ENCODE measurements around the gene KLC4. TPM values are rescaled to one million over a fixed set of nuclear protein-coding genes. Genes with fewer than 3 reads are reported as not detected.

Gene KLC4
- total RNA-seq, 1 experiment from 2014 or later, result 17.5 TPM

GRCh38 chr6:43077333-43077809, 17.9 kb downstream of the KLC4 start:
- no TSS peak for BruUV-seq (replicated peaks)
- Histone ChIP-seq H3F3A (ENCODE audit: low read length, unreplicated experiment) (no peaks in the 10 kb centered on the region), H3K4me1 (ENCODE audit: insufficient read depth, low read length) (peaks cover 10% of the 10 kb centered on the region; the same call in 1 of the 2 replicates), H3K79me2 (ENCODE audit: low read length) (peaks cover 52% of the 10 kb centered on the region), H4K20me1 (ENCODE audit: low read length) (no peaks in the 10 kb centered on the region), H3K4me2 (ENCODE audit: low read length) (peak overlapping the region; percentile 92), H3K9me2 (replicated peaks; ENCODE audit: low read length) (no peaks in the 10 kb centered on the region), H3K9me3 (ENCODE audit: low read length) (no peaks in the 10 kb centered on the region), H3K27ac (ENCODE audit: low read length) (no peak overlapping the region), H3K36me3 (ENCODE audit: low read depth, low read length) (no peaks in the 10 kb centered on the region), H3K4me3 (ENCODE audit: low read length) (peak overlapping the region; percentile 87), H3K27me3 (ENCODE audit: low read length) (no peaks in the 10 kb centered on the region), H2AFZ (ENCODE audit: low read length) (peak overlapping the region; percentile 93), H3K9ac (ENCODE audit: low read length) (peak overlapping the region; percentile 77)
- intact Hi-C loops (cut with micrococcal nuclease), result no loop called here
- ATAC-seq (no peak; the same call in 1 of the 2 replicates), DNase-seq (no peak)
- no peak for TF ChIP-seq CTCF (conservative IDR thresholded peaks at IDR 0.05; ENCODE audit: low read depth, low read length)
- TF ChIP-seq EZH2 (IDR thresholded peaks at IDR 0.05; ENCODE audit: low read length, unreplicated experiment), result no peak
- no peak for TF ChIP-seq EZH2phosphoT487 (IDR thresholded peaks at IDR 0.05; ENCODE audit: borderline replicate concordance, low read length)
- ChIA-PET POLR2A (ENCODE audit: unreplicated experiment) (no interaction called here), CTCF (no interaction called here)

- BruUV-seq (replicated peaks), result no TSS peak
- ChIA-PET CTCF (no interaction called here), POLR2A (ENCODE audit: unreplicated experiment) (no interaction called here)
- intact Hi-C loops (cut with micrococcal nuclease), result no loop called here
- TF ChIP-seq CTCF (conservative IDR thresholded peaks at IDR 0.05; ENCODE audit: low read depth, low read length) (no peak), EZH2phosphoT487 (IDR thresholded peaks at IDR 0.05; ENCODE audit: borderline replicate concordance, low read length) (no peak), EZH2 (IDR thresholded peaks at IDR 0.05; ENCODE audit: low read length, unreplicated experiment) (no peak)
- no peak overlapping the region for H3K9ac ChIP-seq (ENCODE audit: low read length)
- H3K4me2 ChIP-seq (ENCODE audit: low read length), result peak overlapping the region; percentile 92
- no peak overlapping the region for H2AFZ ChIP-seq (ENCODE audit: low read length)
- no peak overlapping the region for H3K27ac ChIP-seq (ENCODE audit: low read length)
- no peaks in the 10 kb centered on the region for H3K9me2 ChIP-seq (replicated peaks; ENCODE audit: low read length)
- peaks cover 59% of the 10 kb centered on the region for H3K79me2 ChIP-seq (ENCODE audit: low read length)
- H4K20me1 ChIP-seq (ENCODE audit: low read length), result no peaks in the 10 kb centered on the region
- H3K36me3 ChIP-seq (ENCODE audit: low read depth, low read length), result no peaks in the 10 kb centered on the region
- peak overlapping the region; percentile 87 for H3K4me3 ChIP-seq (ENCODE audit: low read length)
- peaks cover 10% of the 10 kb centered on the region; the same call in 1 of the 2 replicates for H3K4me1 ChIP-seq (ENCODE audit: insufficient read depth, low read length)
- ATAC-seq, result no peak
- no peaks in the 10 kb centered on the region for H3F3A ChIP-seq (ENCODE audit: low read length, unreplicated experiment)
- no peaks in the 10 kb centered on the region for H3K27me3 ChIP-seq (ENCODE audit: low read length)
- no peak for DNase-seq
- no peaks in the 10 kb centered on the region for H3K9me3 ChIP-seq (ENCODE audit: low read length)
Observed at GRCh38 chr6:43077981-43078511, 18.6 kb downstream of the KLC4 start.

GRCh38 chr6:43078691-43079090, 19.3 kb downstream of the KLC4 start:
- POLR2A ChIA-PET (ENCODE audit: unreplicated experiment), result no interaction called here
- no peak for ATAC-seq
- no peaks in the 10 kb centered on the region for H3F3A ChIP-seq (ENCODE audit: low read length, unreplicated experiment)
- no peak overlapping the region for H3K4me2 ChIP-seq (ENCODE audit: low read length)
- H3K4me3 ChIP-seq (ENCODE audit: low read length), result no peak overlapping the region
- H3K4me1 ChIP-seq (ENCODE audit: insufficient read depth, low read length), result peaks cover 10% of the 10 kb centered on the region; the same call in 1 of the 2 replicates
- no TSS peak for BruUV-seq (replicated peaks)
- no peak overlapping the region for H3K27ac ChIP-seq (ENCODE audit: low read length)
- no peaks in the 10 kb centered on the region for H3K9me3 ChIP-seq (ENCODE audit: low read length)
- H3K27me3 ChIP-seq (ENCODE audit: low read length), result no peaks in the 10 kb centered on the region
- no peak for DNase-seq
- TF ChIP-seq CTCF (conservative IDR thresholded peaks at IDR 0.05; ENCODE audit: low read depth, low read length) (no peak), EZH2 (IDR thresholded peaks at IDR 0.05; ENCODE audit: low read length, unreplicated experiment) (no peak), EZH2phosphoT487 (IDR thresholded peaks at IDR 0.05; ENCODE audit: borderline replicate concordance, low read length) (no peak)
- H3K9ac ChIP-seq (ENCODE audit: low read length), result no peak overlapping the region
- no peaks in the 10 kb centered on the region for H4K20me1 ChIP-seq (ENCODE audit: low read length)
- CTCF ChIA-PET, result no interaction called here
- intact Hi-C loops (cut with micrococcal nuclease), result no loop called here
- H3K9me2 ChIP-seq (replicated peaks; ENCODE audit: low read length), result no peaks in the 10 kb centered on the region
- peaks cover 64% of the 10 kb centered on the region for H3K79me2 ChIP-seq (ENCODE audit: low read length)
- no peaks in the 10 kb centered on the region for H3K36me3 ChIP-seq (ENCODE audit: low read depth, low read length)
- no peak overlapping the region for H2AFZ ChIP-seq (ENCODE audit: low read length)

Measured in PC-3 (cell line).